NCI-H2107 treated with DMSO at 0.1 percent for 48 hours (cell line): ENCODE measurements around the gene TTC27.
A peak's percentile ranks its signal among the peaks of the same experiment; 100 is the strongest.

Experiments
- DNase-seq: peaks from one replicate; lab custom pipeline; 2025; ENCODE audit not compliant: unreplicated experiment; lab: John Stamatoyannopoulos, UW

TTC27 gene

GRCh38 chr2:32804205-32804604 is 176.4 kb downstream of the TTC27 start:
- DNase-seq, result no peak

- DNase-seq, result no peak
Observed at GRCh38 chr2:32805104-32806095, 177.6 kb downstream of the TTC27 start.

- no peak for DNase-seq
Observed at GRCh38 chr2:32806857-32807256, 179.0 kb downstream of the TTC27 start.

GRCh38 chr2:32807662-32808061 is 179.8 kb downstream of the TTC27 start:
- no peak for DNase-seq

DNA sequence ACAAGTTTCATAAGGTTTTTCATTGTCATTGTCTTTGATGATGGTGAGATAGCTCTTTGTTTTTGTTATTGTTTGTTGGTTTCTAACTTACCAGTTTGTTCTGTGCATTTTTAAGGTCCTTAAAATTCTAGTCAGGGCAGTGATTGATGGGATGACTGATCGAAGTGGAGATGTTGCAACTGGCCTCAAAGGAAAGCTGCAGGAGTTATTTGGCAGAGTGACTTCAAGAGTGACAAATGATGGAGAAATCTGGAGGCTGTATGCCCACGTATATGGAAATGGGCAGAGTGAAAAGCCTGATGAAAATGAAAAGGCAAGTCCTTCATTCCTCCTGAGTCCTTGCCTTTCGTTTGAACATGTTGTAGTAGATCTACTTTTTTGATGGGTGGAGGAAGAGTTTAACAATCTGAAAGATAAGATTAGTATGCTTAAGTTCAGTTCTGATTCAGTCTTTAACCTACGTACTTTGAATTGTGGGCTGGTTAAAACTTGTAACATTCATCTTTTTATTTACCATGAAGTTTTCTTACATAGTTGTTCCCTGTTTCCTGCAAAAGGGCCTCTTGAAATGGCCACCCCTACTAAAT is 183.2 kb downstream of the TTC27 start:
- DNase-seq, result no peak

DNA sequence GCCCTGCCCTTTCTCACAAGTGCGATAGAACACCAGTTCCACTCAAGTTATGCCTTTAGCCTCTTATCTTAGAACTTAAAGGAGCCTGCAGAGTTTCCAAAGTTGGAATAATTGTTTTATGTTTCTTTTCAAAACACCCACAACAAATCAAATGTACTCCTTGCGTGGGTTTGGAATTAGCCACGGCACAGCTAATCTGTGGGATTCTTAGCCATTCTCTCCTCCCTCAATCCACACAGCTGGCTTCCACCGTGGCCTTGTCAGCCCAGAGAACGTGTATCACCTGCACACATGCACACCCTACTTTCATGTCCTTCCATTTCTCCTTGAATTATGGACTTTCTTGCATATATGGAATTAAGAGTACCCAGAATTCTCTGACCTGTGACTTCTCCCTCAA is 183.8 kb downstream of the TTC27 start:
- DNase-seq, result no peak

DNA sequence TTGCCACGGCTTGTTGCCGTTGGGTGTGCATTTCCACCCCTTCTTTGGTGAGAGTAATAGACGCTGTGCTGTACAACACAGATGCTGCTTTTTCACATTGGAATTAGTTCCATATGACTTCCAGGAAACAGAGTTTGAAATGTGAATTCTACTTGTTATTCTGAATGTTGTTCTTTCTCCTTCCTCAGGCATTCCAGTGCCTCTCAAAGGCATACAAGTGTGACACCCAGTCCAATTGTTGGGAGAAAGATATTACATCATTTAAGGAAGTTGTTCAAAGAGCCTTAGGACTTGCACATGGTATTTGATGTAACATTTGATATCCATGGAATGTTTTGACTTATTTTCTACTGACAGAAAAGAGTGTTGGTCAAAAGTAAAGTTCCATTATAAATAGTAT is 184.5 kb downstream of the TTC27 start:
- DNase-seq, result no peak

- no peak for DNase-seq
Observed at GRCh38 chr2:32820088-32820487, 192.2 kb downstream of the TTC27 start.

DNA sequence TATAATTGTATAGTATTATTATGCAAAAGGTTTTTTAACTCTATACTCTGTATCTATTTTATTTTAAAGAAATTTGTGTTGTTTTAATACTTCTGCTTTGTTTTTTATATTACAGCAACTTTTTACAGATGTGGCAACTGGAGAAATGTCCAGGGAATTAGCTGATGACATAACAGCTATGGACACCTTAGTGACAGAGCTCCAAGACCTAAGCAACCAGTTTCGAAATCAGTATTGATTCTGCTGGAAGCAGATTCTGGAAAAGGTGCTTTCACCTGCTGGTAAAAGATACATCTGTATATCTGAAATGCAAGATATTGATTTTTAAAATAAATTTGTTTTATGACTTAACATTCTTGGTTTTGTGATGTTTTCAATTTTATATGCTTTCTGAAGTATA is 192.9 kb downstream of the TTC27 start:
- DNase-seq, result no peak

DNA sequence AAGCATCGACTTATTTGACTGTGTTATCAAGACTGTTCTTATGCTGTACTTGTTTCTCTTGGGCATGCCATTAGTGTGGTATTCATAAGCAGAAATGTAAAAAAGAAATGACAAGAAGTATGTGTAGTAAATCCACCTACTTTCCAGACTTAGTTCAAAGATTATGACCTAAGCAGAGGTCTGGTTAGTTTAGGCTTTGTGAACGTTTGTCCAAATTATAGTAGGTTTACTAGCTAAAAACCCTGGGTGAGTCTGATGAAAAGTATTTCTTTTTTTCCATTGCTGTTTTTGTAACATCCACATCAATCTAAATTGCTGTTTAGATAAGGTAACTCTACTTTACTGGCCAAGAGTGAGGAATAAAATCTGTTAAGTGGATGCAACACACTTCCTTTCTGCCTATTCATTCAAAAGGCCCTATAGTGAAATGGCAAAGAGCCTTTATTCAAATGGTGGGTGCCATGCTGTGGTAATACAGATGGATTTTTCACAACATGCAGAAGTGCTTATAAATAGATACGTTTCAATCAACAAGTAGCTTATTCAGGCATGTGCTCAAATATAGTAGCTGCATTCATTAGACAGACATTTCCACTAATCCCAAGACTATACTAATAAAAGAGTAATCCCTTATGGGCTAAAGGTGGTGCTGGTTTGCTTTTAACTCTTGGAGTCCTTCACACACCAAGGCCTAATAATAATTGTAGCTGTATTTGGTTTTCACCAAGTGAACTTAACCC is 196.4 kb downstream of the TTC27 start:
- no peak for DNase-seq

DNA sequence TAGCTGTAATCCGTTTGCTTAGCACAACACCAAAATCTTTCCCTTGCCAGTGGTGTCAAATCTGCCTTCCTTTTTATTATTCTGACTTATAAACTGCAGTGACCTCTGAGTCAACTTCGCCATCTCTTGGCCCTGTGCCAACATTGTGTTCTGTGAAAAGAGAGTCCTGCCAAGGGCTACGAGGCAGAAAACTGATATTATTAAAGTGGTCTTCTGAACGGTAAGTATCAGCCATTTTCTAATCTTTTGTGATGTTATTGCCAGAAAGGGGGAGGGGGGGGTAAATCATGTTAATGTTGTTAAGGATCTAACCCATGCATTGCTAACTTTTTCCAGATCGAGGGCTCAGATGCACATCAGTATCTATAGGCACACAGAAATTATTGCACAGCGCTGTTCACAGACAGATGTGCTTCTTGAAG is 197.5 kb downstream of the TTC27 start:
- DNase-seq, result no peak

DNA sequence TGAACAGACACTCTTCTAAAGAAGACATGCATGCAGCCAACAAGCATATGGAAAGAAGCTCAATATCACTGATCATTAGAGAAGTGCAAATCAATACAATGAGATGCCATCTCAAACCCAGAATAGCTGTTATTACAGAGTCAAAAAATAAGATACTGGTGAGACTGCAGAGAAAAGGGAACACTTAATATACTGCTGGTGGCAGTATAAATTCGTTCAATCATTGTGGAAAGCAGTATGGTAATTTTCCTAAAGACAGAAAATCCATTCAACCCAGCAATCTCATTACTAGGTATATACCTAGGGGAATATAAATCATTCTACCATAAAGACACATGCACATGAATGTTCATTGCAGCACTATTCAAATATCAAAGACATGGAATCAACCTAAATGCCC is 202.3 kb downstream of the TTC27 start:
- no peak for DNase-seq

DNA sequence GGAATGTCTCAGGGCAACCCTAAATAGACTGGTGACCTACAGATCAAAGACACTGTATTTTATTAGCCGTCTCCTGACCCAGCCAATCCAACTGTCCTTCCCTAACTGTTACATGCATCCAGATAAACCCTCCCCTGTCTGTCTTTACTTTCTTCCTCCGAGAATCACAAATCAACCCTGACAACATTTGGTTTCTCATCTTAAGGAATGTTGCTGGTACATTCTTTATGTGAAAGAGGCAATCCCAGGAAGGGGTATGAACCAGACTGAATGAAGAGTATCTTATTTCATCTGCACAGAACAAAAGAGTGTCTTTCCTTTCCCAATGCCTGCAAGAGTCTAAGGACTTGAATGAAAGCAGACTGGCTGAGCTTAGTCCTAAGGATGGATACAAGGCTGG is 205.0 kb downstream of the TTC27 start:
- DNase-seq, result peak; percentile 11

DNA sequence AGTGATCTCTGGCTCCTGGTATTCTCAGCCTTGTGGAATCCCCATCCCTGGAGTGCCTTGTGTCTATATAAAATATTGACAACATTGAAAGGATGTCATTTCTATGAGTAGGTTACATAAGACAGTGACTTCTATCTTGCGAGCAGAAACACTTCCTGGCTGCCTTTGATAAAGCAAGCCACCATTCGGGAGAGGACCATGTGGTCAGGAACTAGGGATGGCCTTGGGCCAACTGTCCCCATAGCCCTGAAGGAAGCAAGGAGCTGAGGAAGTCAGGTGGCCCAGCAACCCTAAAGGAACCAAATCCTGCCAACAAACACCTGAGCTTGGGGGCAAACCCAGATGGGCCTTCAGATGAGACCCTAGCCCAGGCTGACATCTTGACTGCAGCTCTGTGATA is 205.9 kb downstream of the TTC27 start:
- DNase-seq, result no peak

DNA sequence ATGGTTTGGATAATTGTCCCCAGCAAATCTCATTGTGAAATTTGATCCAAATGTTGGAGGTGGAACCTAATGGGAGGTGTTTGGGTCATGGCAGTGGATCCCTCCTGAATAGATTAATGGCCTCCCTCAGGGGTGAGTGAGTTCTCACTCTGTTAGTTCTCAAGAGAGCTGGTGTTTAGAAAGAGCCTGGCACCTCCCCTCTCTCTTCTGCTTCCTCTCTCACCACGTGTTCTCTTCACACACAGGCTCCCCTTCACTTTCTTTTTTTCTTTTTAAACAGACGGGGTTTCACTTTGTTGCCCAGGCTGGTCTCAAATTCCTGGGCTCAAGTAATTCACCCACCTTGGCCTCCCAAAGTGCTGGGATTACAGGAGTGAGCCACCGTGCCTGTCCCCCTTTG is 207.3 kb downstream of the TTC27 start:
- no peak for DNase-seq

GRCh38 chr2:32836933-32837332 is 209.1 kb downstream of the TTC27 start:
- no peak for DNase-seq

DNA sequence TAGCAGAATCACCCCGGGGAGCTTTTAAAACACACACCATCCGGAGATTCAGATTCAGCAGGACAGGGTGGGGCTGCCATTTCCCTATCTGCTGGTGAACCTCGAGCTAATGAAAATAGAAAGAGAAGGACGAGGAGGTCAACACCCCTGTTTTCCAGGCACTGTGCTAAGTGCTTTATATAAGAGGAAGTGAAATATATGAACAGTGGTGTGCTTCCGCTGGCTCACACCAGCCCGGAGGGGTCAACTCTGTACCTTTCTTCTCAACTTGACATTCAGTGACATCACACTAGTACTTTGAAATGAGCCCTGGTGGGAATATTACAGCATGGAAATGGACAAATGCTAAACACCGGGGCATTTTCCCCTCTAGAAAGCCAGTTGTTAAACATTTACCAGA is 210.6 kb downstream of the TTC27 start:
- DNase-seq, result no peak

DNA sequence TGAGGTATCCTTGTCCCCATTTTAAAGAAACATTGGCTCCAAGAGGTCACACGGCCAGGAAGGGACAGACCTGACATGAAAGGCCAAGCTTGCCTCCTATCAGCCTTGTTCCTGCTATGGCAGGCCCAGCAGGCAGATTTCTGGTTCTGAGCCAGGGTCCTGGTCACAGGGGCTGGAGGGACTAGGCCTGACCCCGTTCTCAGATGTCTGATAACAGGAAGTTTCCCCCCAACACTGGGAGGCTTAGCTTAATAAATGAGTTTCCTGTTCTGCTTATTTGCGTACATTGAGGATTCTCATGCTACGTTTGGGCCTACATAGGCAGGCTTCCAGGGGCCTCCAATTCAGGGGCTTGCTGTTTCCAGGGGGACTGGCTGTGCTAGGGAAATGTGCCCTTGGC is 211.1 kb downstream of the TTC27 start:
- no peak for DNase-seq

DNA sequence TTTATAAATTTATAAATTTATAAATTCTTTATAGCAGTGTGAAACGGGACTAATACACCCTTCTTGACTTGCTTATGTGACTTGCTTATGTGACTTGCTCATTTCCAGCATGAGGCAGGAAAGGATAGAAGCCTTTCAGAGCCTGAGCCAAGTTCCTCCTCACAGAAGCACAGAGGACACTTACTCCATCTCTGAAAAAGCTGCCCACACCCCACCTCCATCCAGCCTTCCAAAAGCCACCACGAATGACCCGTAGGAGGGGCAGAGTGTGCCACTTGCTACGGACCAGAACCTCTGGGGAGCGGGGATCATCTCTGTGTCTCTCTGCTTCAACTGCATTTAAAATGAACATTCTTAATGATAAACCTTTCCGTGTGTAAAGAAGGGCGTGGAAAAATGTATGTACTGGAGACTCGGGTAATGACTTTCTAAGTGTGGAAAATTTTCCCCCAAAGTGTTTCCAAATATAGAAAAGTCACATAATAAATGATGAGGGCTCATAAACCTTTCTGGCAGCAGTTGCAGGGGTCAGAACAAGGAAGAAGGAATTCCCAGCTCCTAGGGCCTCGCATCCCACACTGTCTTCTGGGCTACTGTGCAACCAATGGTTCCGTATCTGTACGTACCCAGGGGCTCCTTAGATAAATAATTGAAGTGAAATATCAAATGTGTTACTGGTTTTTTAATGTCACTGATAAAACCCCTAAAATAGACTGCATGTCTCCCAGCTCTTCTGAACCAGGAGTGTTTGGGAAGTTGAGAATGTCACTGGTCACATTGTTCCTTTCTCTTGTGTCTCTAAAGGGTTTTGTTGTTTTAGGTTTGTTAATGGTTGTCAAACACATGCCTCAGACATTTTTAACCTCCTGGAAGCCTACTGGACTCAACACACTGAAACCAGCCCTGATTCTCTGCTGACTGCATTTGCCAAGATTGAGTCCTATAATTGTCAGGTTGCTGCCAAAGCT is 214.4 kb downstream of the TTC27 start:
- DNase-seq, result no peak

GRCh38 chr2:32843699-32844098 is 215.8 kb downstream of the TTC27 start:
- no peak for DNase-seq

GRCh38 chr2:32844253-32844652 is 216.4 kb downstream of the TTC27 start:
- no peak for DNase-seq
